ENCODE data around the gene SH3BP1.
"Not testable (repeated sequence)": the region's sequence is repeated elsewhere in the genome, so short reads cannot be mapped to it uniquely, and the experiment has no call there.

Gene SH3BP1

DNA sequence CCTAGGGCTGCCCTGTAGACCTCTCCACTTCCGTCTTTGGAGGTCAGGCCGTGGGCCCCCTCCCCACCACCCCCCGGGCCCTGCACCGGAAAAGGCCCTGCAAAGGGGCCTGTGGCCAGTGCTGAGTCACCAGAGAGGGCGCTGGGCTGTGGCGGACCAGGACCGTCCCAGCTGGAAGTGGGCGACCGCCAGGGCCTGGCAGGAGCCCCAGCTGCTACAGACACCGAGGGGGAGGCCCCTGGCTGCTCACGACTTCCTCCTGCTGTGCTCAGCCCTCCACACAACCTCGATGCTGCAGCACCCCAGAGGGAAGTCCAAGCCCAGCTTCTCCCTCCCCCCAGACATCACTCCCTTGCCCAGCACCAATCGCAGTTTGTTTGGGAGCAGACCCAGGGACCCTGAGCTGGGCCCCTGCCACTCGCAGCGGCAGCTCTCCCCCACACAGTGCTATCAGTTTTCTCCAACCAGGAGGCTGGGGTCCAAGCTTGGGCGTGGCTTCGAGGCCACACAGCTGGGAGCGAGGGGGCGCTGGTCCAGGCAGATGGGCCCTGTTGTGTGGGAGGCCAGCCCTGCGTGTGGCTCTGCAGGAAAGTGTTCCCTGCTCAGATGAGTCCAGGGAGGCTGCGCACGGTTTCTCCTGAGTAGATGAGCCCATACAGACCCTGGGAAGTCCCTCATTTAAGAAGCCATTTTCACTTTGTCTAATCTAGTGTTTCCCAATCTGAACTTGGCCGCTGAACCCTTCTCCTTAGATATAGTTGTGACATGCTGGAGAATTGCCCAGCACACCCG lies 5.6 kb upstream of the SH3BP1 start:
- DNase-seq (ENCODE audit: low read depth) = no peak

DNA sequence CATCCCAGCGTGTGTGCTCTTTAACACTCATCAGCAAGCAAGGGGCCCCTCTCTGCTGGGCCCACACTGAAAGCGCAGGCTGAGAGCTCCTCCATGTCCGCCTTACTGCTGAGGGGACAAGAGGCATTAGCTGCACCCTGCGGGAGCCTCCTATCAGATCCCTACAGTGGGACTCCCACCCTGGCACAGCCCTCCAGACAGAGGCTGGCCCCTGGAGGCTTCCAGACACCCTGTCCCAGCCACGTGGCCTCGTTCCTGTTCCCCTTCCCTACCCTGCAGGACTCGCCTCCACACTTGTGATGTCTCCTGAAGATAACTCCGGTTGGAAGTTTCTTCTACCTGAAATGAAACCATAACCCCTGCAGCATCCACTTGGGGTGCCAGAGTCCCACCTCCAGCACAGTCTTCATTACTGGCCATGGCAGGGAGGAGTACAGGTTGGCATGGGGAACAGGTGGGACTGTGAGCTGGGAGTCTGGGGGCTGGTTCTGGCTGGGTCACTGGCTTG lies 5.0 kb upstream of the SH3BP1 start:
- DNase-seq (ENCODE audit: low read depth) = no peak

- no peak for DNase-seq (ENCODE audit: low read depth)
These were observed 4.3 kb upstream of the SH3BP1 start for GRCh38 chr22:37635157-37635556.

DNA sequence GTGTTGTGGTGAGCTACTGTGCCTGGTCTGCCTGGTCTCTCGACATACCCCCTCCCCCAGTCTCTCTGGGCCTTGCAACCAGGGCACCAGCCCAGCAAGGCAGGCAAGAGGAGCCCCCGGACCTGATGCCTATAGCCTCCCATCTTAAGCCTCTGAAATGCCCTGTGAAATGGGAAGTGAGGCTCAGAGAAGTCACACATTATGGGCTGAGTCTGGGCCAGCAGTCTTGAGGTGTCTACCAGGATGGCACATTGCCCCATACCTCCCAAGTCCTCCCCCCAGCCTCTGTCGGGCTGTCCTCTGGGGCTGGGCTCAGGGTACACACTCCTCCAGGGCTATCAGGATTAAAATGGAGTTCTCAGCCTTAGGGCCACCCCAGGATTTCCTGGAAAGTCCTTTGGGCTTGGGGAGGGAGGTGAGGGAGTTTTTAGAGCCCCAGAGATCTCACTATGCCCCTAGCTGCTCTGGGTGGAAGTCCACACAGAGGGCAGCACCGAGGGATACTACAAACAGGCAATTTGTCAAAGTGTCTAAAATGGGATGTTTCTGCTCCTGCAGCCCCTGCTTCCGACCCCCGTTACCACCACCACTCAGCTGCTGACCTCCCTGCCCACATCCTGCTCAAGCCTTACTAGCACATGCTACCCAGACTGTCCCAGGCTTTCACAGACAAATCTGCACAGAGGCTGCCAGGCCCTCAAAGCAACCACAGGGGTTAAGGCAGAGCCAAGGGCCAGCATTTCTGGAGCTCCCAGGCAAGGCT lies 3.1 kb upstream of the SH3BP1 start:
- DNase-seq (ENCODE audit: low read depth) = no peak

GRCh38 chr22:37636949-37637273 lies 2.6 kb upstream of the SH3BP1 start:
- DNase-seq (ENCODE audit: low read depth) = no peak

DNA sequence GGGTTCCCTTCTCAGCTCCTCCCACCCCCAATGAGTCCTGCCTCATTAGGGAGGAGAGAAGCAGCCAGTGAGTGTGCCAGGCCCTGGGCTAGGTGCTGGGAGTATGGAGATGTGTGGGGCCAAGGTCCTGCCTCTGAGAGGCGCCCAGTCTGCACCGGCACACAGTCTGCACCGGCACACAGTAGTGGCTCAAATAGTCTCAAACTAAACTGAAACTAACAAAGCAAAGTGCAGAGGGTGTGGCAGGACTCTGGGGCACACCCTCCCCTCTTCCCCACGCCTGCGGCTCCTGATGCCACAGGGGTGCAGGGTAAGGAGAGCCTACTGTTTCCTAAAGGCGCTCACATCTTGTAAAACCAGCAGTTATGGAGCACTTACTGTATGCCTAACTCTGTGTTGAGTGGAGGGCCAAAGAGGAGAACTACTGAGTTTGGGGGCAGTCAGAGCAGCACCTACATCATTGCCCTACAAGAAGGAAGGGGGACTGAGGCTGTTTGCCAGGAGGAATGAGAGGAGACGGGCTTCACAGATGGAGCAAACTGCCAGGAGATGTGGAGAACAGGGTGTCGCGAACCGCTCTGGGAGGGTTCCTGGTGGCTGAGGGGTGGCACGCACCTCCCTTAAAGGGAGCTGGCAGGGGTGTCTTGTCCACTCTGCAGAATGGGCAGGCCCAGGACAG lies 939 bp upstream of the SH3BP1 start:
- DNase-seq (ENCODE audit: low read depth) = no peak

DNA sequence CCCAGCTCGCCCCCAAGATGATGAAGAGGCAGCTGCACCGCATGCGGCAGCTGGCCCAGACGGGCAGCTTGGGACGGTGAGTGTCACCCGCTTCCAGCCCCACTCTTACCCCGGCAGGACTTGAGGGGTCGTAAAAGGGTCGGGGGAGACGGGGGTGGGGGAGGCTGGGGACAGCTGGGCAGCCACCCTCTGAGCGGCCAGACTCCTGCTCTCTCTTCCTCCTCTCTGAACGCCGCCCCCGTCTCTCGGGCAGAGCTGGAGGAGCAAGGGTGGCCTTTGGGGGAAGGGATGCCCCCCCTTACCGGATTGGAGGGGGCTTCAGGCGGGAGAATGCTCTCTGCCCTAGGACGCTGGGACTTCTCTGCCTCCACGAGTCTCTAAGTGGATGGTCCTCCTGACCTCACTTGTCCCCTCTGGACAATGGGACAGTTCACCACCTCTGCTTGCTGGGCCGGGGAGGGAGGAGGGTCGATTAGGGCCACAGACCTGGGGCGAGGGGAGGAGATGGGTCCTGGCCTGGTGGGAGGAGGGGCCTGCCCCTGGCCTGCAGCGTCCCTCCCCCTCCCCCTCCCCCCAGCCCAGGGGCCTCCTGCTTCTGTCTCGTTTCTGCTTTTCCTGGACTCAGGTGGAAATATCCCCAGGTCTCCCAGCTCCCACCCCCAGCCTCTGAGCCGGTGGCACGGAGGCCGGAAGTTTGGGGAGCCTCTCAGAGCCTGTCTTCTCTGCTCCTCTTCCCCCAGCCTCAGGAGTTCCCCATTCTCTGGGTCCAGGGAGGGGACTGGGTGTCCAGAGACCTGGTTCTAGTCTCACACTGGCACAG lies 512 bp downstream of the SH3BP1 start:
- DNase-seq (ENCODE audit: low read depth) = no peak

GRCh38 chr22:37640591-37641560 lies 1.4 kb downstream of the SH3BP1 start:
- no peak for DNase-seq (ENCODE audit: low read depth)

GRCh38 chr22:37641561-37641949 lies 2.1 kb downstream of the SH3BP1 start:
- DNase-seq (ENCODE audit: low read depth) = no peak

- peak; percentile 80 for DNase-seq (ENCODE audit: low read depth)
These were observed 3.9 kb downstream of the SH3BP1 start for GRCh38 chr22:37643225-37643847.

DNA sequence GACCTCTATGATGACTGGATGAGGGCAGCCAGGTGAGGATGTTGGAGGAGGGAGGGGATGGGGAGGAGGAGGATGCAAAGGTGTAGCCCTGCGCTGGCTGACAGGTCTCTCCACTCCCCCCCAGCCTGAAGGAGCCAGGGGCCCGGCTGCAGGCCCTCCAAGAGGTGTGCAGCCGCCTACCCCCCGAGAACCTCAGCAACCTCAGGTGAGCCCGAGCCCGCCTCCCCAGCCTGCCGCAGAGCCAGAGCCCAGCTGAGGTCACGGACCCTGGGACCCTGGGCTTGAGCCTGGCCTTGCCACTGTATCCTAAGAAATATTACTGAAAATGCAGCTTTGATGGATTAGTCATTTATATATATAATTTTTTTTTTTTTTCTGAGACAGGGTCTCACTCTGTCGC lies 7.8 kb downstream of the SH3BP1 start:
- no peak for DNase-seq (ENCODE audit: low read depth)

DNA sequence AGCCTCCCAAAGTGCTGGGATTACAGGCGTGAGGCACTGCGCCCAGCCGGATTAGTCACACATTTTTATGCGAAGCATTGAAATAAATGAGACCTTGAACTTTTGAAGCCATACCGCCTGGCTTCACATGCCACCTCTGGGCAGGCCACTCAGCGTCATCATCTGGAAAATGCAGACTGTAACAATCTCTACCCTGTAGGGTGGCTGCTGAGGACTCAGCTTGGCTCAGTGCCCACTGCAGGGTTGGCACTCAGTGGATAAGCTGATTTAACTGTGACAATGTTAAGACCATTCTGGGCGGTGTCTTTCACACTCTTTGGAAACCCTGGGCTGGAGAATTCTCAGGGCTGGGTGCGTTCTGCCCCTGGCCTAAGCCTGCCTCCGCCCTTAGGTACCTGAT lies 8.5 kb downstream of the SH3BP1 start:
- DNase-seq (ENCODE audit: low read depth) = no peak

GRCh38 chr22:37650463-37651136 lies 11.1 kb downstream of the SH3BP1 start:
- no peak for DNase-seq (ENCODE audit: low read depth)

DNA sequence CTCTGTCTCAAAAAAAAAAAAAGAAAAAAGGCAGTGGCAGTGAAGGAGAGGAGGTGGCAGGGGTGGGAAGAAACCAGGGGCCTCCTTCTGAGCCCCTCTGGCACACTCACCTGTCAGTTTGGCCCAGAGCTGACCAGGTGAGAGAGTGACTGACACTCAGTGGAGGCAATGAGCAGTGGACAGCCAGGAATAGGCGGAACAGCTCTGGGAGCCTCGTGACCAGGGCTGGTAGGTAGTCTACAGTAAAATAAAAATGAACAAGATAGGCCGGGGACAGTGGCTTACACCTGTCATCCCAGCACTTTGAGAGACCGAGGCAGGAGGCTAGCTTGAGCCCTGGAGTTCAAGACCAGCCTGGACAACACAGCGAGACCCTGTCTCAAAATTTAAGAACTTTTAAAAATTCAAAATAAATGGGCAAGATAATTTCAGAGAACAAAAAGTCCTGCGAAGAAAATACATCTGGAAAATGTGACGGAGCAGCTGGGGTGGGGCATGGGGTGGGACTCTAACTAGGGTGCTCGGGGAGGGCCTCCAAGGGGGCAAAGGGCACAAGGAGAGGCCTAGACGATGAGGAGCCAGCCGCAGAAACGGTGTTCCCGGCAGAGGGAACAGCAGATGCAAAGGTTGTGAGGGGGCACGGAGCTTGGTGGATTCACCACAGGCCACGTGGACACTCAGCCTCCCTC lies 15.2 kb downstream of the SH3BP1 start:
- no peak for DNase-seq (ENCODE audit: low read depth)

DNA sequence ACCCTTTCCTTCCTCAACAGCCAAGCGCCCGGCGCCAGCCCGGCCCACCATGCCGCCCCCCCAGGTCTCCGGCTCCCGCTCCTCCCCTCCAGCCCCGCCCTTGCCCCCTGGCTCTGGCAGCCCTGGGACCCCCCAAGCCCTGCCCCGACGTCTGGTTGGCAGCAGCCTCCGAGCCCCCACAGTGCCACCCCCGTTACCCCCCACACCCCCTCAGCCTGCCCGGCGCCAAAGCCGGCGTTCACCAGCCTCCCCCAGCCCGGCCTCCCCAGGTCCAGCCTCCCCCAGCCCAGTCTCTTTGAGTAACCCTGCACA lies 15.7 kb downstream of the SH3BP1 start:
- DNase-seq (ENCODE audit: low read depth) = no peak

DNA sequence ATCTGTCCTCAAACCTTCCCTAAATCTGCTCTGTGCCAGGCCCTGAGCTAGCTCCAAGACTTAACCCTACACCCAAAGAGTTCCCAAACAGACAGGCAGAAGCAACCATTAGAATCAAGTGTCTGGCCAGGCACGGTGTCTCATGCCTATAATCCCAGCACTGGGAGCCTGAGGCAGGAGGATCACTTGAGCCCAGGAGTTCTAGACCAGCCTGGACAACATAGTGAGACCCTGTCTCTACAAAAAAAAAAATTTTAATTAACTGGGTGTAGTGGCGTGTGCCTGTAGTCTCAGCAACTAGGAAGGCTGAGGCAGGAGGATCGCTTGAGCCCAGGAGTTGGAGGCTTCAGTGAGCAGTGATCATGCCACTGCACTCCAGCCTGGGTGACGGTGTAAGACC lies 17.1 kb downstream of the SH3BP1 start:
- DNase-seq (ENCODE audit: low read depth) = not testable (repeated sequence)

DNA sequence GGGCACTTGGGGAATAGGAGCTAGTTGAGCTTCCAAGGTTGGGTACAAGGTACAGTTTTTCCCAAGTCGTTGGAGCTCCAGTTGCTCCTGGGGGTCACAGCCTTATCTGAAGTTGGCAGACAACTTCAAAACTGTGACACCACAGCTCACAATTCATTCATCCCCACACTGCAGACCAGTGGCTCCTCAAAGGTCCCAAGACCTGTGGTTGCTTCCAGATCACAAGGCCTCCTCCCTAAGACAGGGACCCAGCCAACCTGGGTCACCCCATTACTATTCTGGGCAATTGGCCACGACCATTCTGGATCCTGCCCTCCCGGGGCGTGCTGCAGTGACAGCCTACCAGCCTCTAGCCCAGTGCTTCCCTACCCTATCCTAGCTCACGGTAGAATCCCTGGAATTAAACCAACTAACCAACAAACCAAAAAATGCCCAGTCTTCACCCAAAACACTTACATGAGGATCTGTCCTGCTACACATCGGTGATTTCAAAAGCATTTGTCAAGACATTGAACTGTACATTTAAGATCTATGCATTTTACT lies 18.2 kb downstream of the SH3BP1 start:
- no peak for DNase-seq (ENCODE audit: low read depth)

DNA sequence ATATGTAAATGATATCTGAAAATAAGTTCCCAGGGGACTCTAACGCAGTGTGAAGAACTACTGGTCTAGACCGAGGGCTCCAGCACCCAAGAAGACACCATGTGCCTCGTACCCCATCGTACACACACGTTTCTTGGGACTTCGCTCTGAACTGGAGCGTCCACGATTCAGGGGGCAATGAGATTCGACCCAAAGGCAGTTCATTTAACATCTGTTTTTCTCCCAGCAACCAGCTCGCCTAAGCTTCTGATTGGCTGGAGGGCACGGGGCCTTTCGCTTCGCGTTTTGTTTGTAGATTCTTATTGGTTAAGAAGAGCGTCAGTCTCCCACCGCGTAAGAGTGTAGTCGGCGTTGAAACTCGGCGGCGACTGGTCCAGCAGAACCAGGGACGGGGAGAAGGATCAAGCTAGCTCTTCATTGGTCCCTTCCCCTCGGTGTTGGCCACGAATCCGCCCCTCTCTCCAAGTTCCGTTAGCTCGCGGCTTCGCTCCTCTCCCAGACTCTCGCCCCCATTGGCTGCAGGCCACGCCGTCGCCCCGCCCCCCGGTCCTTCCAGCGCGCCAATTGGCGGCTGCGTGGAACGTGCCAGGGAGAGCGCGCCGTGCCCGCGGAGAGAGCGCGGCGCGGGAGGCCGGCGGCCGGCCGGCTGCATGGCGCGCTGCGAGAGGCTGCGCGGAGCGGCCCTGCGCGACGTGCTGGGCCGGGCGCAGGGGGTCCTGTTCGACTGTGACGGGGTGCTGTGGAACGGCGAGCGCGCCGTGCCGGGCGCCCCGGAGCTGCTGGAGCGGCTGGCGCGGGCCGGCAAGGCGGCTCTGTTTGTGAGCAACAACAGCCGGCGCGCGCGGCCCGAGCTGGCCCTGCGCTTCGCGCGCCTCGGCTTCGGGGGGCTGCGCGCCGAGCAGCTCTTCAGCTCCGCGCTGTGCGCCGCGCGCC lies 18.9 kb downstream of the SH3BP1 start, which contains the start of gene PDXP:
Gene PDXP (plus strand): TSS at position 591 of the 933 bp plus-strand sequence. CDS start 60 bp downstream, at position 651.
- DNase-seq (ENCODE audit: low read depth) = peak; percentile 98
